Adrenal gland (tissue), 5 donors: ENCODE results near the gene CD274.

ENCODE experiments used
- CTCF ChIP-seq, 6 experiments: fragments of 450-650 bp in 4 of 6; fragments of 200-600 bp in 2 of 6; sonication (generic) in 1 of 6; IDR thresholded peaks; 1 replicate in 5 of 6; 2 replicates in 1 of 6; pipeline versions ENCODE4 v1.5.1 to v1.8.0; 2016 to 2021; ENCODE audit warnings: antibody characterized with exemption in 6 of 6, mild to moderate bottlenecking in 2 of 6, moderate library complexity in 1 of 6
- POLR2A ChIP-seq, 2 donors: fragments of 450-650 bp; IDR thresholded peaks; one replicate each; pipeline ENCODE4 v1.6.1; 2017; ENCODE audit warnings: antibody characterized with exemption in 2 of 2, mild to moderate bottlenecking in 2 of 2, moderate library complexity in 1 of 2
- donor health status: DM: no; HTN: no; CAD: no.

- peak in 5 of 6 experiments; percentile 17 to 31 (median 27) for TF ChIP-seq CTCF (IDR thresholded peaks at IDR 0.05)
- peak; percentile 77 to 88 for TF ChIP-seq POLR2A (IDR thresholded peaks at IDR 0.05)
These were observed 12.8 kb upstream of the CD274 start, which contains the start of gene PLGRKT for GRCh38 chr9:5437254-5438216.
